ENCODE data around the gene OR2S2.
A peak's percentile ranks its signal among the peaks of the same experiment; 100 is the strongest.

Gene OR2S2

DNA sequence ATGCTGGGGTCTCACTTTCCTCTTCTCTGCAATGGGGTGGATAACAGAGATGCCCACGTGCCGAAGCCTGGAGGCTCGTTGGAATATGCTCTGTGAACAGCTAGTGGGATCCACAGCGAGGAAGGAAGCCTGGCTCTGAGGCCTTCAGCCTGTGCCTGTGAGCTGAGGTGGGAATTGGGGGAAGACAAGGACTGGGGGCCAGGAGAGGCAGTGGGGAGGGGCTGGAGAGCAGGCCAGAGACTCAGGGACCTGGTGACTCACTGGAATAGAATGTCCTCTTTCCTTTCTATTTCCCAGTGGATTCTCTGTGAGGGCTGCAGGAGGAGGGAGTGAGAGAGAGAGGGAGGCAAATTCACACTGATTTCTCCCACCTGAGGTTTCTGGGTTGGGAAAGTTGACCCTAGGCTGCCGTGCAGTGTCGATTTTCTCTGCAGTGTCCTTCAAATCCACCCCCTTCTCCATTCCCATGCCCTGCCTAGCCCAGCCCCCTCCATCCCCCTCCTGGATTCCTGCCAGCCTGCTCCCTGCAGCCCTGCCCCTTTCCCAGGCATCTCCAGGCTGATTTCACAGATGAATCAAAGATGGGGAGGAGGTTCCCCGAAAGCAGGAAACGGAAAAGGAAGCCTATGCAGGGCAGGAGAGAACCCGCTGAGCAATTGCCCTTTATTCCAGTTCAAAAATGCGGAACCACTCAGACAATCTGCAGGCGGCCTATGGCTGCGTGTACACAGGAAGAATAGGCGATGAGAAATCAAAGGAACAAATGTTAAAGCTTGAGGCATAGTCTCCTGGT lies 50.0 kb downstream of the OR2S2 start:
- peak; percentile 30 for DNase-seq

Data from NCI-H1105 treated with DMSO at 0.1 percent for 48 hours (cell line).